ENCODE results near the gene MED27. TPM values are rescaled to one million over a fixed set of nuclear protein-coding genes. Genes with fewer than 3 reads are reported as not detected.

Gene MED27
- total RNA-seq, 1 donor from 2014 or later = 27.3 TPM

DNA sequence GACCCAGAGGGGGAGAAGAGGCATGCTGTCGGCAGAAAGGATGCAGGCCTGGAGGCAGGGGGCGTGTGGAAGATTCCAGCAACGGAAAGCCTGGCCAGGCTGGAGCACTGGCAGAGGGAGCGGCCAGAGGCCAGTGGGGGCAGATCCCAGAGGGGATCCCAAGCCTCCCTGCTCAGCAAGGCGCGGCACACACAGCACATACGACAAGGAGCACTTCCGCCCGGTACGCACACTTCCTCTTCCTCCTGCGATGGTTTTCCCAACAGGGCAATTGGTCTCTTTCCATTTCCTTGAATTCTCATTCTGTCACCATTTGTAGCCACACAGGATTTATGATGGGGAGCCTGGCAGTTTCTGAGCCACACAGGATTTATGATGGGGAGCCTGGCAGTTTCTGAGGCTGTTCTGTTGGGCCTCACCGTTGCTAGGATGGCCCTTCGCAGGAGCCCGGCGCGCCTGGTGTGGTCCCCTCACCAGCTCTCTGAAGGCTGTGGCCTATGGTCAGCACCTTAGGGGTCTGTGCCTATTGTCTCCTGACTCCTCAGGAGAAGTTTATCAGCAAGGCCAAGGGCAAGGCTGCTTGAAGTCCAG lies 216.3 kb downstream of the MED27 start:
- intact Hi-C loops (cut with micrococcal nuclease) = no loop called here

DNA sequence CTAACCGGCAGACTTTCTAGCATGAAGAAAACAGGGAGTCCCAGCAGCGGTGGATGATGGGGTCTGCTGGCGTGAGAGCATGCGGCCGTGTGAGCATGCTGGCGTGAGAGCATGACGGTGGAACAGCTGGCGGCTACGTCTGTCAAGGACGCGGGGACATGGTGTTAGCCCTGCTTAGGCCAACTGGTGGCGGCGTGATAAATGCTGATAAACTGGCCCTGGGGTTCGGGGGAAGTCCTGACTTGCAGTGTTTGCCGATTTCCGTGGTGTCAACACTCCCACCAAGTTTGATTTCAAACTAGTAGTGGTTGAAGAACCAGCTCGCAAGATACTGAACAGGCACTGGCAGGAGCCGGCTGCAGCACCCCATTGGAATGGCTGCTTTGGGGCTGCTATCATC lies 217.4 kb downstream of the MED27 start:
- intact Hi-C loops (cut with micrococcal nuclease) = no loop called here

DNA sequence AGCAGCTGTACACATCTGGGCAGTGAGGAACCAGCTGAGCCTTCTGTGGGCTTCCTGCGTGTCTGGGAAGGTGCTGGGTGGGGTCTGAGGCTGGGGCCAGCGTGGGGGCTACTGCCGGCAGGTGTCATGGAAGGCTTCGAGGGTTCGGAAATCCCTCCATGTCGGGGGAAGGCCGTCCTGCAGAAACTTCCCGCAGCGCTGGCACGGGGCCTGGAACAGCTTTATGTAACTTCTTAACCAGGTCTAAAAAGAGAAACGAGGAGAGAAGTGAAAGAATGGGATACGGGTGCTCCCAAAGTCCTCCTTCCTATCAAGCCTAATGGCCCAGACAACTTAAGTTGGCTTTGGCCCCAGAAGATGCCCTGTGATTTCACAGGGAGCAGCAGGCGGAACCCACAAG lies 219.2 kb downstream of the MED27 start:
- intact Hi-C loops (cut with micrococcal nuclease) = no loop called here

DNA sequence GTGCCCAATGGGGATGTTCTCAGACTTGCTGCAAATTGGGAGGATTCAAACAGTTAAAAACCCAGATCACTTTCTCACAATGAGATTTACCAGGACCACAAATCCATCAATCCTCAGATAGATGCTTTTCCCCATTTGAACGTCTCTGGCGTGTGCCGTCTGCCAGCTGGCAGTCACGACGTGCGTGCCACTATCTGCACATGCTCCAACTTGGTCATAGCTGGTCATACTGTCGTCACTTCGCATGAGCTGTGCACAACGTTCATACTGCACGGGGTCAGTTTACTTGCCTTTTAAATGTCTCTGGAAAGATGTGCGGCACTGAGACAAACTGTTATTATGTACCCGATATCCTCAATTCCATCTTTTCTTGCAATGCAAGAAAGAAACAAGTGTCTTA lies 221.5 kb downstream of the MED27 start:
- intact Hi-C loops (cut with micrococcal nuclease) = no loop called here

DNA sequence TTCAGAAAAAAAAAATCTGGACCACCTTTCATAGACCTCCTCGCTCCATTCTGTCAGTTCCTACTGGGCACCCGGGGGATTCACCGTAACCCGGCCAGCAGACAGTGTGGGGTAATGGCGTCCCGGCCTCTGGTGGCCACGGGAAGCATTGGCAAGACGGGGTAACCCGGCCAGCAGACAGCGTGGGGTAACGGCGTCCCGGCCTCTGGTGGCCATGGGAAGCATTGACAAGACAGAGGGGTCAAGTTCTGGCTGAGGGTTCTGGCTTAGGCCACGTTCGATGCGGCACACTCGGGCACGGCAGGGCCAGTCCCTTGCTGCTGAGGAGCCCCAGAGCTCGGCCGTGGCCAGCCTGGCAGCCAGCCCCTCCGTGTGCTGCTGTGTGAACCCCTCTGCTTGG lies 223.6 kb downstream of the MED27 start:
- intact Hi-C loops (cut with micrococcal nuclease) = no loop called here

DNA sequence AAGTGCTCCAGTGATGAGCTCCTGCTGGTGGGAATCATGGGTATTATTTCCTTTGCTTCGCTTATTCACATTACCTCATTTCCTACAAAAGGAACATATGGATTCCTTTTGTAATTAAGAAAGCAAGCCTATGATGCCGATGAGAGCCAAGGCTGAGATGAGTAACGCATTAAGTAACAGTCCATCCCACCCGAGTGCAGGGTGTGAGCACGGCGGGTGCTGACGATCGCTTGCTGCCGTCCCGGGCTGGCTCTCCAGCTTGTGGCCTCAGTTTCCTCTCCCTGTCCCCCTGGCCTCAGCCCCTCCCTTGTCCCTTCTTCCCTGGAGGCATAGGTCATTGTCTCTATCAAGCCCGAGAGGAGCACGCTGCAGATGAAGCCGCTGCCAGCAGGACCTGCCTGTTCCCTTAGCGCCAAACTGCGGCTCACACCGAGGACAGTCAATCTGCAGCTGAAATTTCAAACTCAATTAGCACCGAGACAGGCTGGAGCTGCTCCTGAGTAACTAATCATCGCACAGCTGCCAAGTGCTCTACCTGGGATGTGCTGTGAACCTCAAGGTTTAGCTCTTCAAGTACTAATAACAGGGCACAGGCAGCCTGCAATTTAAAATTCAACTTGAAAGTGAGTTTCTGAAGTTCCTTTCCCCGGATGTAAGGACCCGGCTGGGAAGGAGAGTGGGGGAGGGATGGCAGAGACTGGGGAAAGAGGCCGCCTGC lies 224.6 kb downstream of the MED27 start:
- intact Hi-C loops (cut with micrococcal nuclease) = no loop called here

DNA sequence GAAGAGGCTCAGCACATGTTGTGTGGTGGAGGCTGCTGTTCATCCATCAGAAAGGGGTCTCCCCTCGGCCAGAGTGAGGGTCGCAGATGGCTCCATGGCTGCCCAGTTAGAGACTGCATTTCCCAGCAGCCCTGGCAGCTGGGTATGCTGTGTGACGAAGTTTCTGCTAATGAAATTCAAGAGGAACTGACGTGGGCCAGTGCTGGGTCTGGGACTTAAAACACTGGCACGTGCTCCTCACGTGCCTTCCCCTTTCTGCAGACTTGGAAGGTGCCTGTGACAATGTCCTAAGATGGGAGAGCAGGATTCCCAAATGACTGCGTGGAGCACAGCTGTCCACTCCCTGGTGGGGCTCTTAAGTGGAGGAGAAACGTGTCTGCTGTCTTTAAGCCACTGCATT lies 225.3 kb downstream of the MED27 start:
- intact Hi-C loops (cut with micrococcal nuclease) = no loop called here

DNA sequence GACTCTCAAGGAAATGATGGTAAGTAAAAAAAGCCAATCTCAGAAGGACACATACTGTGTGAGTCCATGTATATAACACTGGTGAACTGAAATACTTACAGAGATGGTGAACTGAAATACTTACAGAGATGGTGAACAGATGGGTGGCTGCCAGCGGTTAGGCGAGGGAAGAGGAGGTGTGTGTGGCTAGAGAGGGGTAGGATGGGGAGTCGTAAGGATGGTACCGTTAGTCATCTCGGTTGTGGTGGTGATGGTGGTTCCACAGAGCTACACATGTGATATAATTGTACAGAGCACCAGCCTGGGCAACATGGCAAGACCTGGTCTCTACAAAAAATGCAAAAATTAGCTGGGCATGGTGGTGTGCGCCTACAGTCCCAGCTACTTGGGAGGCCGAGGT lies 226.2 kb downstream of the MED27 start:
- intact Hi-C loops (cut with micrococcal nuclease) = no loop called here

DNA sequence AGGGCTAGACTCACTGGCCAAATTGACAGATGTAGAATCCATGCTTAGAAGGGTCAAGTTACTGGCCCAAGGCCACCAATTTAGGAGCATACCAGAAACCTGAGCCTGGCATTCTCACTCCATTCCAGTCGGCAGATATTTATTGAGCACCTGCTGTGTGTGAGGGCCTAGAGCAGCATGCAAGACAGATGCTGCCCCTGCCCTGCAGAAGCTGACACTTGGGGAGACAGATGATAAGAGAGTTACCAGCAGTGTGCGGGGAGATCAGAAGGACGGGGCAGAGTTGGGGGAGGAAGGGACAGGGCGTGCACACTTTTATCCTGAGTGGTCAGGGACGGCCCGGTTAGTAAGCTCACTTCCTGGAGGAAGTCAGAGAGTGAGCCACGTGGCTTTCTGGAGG lies 228.3 kb downstream of the MED27 start:
- intact Hi-C loops (cut with micrococcal nuclease) = no loop called here

DNA sequence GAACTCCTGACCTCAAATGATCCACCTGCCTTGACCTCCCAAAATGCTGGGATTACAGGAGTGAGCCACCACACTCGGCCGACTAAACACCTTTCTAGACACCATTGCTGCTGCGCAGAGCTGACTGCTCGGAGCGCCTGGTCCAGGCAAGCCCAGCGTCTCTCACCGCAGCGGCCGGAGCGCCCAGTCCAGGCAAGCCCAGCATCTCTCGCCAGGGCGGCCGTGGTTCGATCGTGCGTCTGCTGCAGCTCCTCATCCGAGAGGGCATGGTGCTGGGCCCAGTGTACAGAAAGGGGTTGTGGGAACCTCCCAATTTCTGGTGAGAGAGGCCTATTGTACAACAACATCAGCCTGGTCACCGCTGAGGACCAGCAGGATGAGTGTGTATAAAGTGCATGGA lies 230.3 kb downstream of the MED27 start:
- intact Hi-C loops (cut with micrococcal nuclease) = no loop called here

DNA sequence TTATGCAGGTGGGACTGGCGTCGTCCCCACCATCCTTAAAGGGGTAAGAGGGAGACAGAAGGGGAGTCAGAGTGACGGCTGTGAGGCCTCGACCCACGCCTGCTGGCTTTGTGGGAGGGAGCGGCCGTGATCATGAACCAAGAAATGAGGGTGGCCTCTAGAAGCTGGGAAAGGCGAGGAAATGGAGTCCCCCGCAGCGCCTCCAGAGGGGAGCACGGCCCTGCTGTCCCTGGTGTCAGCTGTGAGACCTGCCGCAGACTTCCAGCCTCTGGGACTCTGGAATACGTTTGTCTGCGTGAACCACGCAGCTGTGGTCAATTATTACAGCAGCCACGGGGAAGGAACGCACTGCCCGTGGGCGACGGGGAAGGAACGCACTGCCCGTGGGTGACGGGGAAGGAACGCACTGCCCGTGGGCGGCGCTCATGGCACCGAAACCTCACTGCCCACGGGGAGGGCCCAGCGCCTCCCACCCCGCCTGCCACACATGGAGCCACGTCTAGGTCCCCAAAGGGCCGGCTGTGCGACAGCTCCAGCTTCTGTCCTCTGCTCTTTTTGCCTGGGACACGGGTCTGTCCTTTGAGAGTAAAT lies 231.0 kb downstream of the MED27 start:
- intact Hi-C loops (cut with micrococcal nuclease) = no loop called here

DNA sequence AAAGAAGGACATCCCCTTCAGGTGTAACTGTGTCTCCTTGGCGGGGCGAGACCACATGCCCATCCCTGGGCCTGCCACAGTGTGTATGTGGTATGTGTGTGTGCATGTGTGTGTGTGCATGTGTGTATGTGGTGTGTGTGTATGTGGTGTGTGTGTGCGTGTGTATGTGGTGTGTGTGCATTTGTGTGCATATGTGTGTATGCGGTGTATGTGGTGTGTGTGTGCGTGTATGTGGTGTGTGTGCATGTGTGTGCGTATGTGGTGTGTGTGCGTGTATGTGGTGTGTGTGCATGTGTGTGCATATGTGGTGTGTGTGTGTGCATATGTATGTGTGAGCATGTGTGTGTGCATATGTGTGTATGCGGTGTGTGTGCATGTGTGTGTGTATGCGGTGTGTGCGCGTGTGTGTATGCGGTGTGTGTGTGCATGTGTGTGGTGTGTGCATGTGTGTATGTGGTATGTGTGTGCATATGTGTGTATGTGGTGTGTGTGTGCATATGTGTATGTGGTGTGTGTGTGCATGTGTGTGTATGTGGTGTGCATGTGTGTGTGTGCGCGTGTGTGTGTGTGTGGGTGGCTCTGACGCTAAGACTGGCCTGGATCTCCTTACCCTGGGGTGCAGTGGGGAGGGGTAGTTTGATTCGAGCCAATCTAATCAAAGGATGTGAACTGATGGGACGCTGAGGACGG lies 231.9 kb downstream of the MED27 start:
- intact Hi-C loops (cut with micrococcal nuclease) = no loop called here

DNA sequence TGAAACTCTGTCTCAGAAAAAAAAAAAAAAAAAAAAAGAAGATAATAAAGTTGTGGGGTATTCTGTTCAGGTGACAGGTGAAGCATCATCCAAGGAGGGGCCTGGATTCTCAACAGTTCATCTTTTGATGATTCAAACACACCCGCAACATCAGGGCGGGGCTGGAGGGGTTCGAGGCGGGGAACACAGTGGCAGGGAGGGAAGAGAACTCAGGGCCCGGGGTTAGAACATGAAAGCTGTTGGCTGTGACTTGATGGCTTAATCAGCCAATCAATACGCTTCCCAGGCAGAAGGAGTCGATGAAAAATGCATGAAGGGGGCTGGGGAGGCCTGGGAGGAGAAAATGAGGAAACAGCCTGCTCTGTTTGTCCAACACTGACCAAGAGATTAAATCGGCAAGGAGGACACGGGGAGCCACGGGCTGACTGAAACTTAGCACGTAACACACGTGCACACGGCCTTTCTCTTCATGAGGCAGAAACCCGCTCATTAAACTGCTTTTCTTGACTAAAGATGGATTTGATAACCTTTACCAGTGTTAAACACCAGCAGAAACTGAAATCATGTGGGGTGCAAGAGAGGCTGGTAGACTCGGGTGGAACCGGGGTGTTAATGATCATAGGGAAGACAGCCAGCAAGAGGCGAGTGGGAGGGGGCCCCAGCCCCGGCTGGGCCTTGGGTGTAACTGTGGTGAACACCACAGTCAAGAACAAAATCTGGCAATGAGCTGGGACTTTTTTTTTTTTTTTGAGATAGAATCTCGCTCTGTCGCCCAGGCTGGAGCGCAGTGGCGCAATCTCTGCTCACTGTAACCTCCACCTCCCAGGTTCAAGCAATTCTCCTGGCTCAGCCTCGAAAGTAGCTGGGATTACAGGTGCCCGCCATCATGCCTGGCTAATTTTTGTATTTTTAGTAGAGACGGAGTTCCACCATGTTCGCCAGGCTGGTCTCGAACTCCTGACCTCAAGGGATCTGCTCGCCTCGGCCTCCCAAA lies 234.1 kb downstream of the MED27 start:
- intact Hi-C loops (cut with micrococcal nuclease) = no loop called here

DNA sequence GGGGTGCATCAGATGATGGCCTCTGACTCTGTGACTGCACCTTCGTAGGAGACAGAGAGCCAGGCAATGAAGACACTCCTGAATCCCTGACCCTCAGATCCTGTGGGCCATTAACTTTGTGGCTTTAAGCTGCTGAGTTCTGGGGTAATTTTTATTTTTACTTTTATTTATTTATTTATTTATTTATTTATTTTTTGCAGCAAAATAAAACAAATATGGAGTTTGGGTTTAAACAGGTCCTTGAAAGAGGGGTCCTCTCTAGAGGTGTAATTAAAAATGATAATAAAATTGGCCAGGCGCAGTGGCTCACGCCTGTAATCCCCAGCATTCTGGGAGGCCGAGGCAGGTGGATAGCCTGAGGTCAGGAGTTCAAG lies 234.9 kb downstream of the MED27 start:
- intact Hi-C loops (cut with micrococcal nuclease) = no loop called here

DNA sequence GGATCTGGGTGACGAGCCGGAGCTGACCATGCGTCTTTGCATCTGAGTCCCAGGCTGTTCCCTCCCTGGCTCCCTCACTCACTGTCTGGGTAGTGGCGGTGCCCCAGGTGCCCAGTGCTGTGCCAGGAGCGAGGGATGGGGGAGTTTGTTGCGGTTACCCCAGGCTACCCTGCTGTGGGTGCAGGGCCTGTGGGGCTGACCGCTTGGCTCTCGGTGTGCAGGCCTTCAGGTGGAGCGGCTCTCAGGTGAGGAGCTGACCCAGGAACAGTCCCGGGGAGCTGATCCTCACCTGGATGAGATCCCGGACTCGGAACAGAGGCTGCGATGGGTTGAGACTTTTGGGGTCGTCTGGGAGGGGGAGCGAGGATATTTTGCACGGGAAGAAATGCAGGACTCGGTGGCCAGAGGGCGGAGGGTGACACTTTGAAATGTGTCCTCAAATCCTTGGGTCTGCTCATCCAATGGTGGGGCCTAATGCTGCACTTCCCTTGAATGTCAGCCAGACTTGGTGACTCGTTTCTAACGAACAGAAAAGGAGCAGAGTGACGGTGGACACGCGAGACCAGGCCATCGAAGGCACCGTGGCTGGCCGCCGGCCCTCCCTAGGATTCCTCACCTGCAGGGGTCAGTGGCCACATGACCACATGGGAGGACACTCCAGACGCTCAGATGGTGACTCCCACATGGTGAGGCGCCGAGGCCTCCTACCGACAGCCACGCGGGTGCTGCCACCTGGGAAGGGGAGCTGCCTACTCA lies 235.5 kb downstream of the MED27 start:
- intact Hi-C loops (cut with micrococcal nuclease) = no loop called here

DNA sequence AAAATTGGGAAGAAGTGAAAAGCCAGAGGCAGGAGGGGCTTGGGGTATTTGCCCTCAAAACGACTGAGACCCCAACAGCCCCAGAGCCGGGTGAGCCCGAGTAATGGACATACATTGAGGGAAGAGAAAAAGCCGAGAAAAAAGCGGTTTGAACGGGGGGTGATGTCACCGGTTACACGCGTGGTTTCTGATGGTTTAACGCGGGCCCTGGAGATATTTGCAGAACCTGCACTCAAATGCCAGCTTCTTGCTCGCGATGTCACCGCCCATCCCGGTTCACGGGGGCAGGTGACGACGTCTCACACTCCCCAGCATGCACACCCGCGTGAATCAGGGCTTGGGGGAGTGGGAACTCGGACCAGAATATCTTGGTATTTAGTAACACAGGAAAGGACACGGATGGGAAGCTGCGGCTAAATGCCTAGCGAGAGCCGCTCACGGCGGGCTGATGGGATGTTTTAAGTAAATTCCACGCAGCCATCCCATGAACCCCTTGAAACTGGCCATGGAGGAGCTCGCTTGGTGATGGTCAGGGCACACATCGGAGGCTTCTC lies 237.8 kb downstream of the MED27 start:
- intact Hi-C loops (cut with micrococcal nuclease) = no loop called here

DNA sequence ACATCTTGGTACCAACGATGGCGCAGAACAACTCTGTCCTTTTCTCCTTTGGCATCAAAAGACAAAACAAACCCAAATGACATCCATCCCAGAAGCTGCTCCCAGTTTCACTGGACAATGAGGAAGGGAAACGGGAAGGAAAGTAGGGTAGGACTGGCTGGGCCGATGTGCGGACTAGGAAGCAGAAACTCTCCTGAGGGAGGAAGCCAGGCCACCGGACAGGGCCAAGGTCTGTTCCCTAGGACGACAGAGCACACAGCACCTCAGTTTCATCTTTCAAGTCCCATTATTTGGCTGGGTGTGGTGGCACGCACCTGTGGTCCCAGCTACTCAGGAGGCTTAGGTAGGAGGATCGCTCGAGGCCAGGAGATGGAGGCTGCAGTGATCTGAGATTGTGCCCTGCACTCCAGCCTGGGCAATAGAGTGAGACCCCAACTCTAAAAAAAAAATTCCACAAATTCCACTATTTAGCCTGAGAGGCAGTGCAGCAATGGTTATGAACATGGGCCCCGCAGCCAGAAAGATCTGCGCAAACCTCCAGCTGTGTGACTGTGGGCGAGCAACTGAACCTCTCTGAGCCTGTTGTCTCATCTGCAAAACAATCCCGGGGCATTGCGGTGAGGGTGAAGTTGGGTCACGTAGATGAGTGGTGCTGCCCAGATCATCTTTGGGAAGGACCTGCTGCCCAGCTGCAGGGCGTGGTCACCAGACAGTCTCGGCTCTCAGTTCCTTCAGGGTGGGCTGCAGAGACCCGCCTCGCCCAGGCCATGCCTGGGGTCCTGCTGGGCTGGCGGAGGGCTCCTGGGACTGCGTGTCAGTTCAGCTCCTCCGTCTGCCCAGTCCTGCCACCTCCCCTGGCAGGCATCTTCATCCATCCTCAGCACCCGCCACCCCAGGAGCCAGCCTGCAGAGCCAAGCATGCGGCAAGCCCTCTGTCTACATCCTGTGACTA lies 238.6 kb downstream of the MED27 start:
- intact Hi-C loops (cut with micrococcal nuclease) = no loop called here

DNA sequence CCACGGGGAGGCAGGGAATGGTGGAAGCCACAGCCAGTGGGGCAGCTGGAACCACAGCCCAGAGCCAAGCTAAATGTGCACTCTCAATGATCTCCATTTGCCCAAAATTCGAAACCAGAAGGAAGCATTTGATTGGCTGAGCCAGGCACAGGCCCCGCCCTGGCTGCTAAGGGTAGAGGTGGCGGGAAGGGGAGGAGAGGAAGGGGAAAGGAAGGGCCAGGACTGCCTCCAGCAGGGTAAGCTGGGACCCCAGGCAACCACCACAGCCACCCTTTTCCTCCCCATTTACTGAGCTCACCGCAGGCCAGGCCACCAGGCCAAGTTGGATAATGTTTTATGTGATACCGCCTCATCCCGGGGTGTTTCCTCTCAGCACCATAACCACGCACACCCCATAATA lies 239.4 kb downstream of the MED27 start:
- intact Hi-C loops (cut with micrococcal nuclease) = no loop called here

Data from T-helper 2 cell treated with Interferon-gamma antibody and Interleukin-4, amounts not matched to agents 100 ng/mL and 5 ng/mL, for 36 hours (primary cell).